ENCODE data around the gene HEXD.

DNA sequence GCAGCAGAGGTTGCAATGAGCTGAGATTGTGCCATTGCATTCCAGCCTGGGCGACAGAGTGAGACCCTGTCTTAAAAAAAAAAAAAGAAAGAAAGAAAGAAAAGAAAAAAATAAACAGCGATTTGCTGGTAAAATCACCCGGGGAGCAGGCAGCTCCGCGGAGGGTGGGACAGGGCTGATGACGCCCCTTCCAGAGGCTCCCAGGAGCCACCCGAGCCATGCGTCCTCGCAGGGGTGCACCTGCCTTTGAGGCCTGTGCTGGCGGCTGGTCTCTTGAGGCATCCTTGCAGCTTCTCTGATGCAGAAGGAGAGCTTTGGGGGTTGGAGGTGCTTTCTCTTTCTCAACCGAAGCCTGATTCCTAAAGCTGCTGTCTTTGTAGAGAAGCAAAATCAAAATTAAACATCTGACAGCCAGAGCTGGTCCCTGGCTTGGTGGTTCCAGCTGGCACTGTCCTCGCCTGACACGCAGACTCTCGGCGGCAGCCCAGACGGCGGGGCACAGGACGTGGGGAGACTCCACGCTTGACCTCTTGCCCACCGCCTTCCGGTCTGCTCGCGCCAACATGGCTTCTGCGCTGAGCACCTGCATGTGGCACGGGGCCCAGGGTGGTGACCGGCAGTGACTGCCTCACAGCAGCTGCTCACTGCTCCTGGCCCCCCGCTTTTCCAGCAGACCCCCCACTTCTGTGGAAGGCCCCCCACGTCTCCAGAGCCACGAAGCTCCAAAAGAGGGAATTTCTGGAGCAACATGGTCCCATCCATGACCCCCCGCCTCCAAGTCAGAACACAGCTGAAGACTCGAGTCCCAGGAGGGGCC lies 40.0 kb upstream of the HEXD start:
- TF ChIP-seq SP1 (IDR thresholded peaks at IDR 0.05): no peak
- no peak for TF ChIP-seq FOXA1 (IDR thresholded peaks at IDR 0.05)
- TF ChIP-seq BHLHE40 (IDR thresholded peaks at IDR 0.05; ENCODE audit: borderline replicate concordance): no peak
- no peak for TF ChIP-seq NFRKB (IDR thresholded peaks at IDR 0.05)
- no peak for TF ChIP-seq ELF4 (IDR thresholded peaks at IDR 0.05)
- TF ChIP-seq SUZ12 (IDR thresholded peaks at IDR 0.05): no peak
- TF ChIP-seq ZNF384 (IDR thresholded peaks at IDR 0.05): no peak
- TF ChIP-seq CTBP1 (IDR thresholded peaks at IDR 0.05; ENCODE audit: borderline replicate concordance): no peak
- TF ChIP-seq LEF1 (IDR thresholded peaks at IDR 0.05; ENCODE audit: borderline replicate concordance): no peak
- no peak for TF ChIP-seq HDGF (IDR thresholded peaks at IDR 0.05; ENCODE audit: borderline replicate concordance)

Data from HEK293T (cell line).